Caki2 (cell line): ENCODE data around the gene RIPK1. TPM values are rescaled to one million over a fixed set of nuclear protein-coding genes. Genes with fewer than 3 reads are reported as not detected.
"Not testable (repeated sequence)": the region's sequence is repeated elsewhere in the genome, so short reads cannot be mapped to it uniquely, and the experiment has no call there.

ENCODE experiments used
- DNase-seq: peaks from one replicate; pipeline ENCODE4 v3.0.0-alpha.2; 2015; ENCODE audit warnings: low read depth
- in situ Hi-C: cut with HindIII; loops from 2 replicates; pipeline ENCODE4 v1.10.0; 2016; ENCODE audit warnings: low sequenced_read_pairs, low pct_unique_long_range_greater_than_20kb, mixed read lengths
- total RNA-seq: library from RNA; depleted of rRNA; stranded (reverse); fragments of >200 nt; shearing (Covaris generic); gene quantifications from 2 replicates; pipeline ENCODE4 v1.2.3, GENCODE V29; 2014; ENCODE audit warnings: low replicate concordance; rRNA removed

RIPK1 gene
- total RNA-seq = 6.7 and 7.5 TPM in 2 replicates

DNA sequence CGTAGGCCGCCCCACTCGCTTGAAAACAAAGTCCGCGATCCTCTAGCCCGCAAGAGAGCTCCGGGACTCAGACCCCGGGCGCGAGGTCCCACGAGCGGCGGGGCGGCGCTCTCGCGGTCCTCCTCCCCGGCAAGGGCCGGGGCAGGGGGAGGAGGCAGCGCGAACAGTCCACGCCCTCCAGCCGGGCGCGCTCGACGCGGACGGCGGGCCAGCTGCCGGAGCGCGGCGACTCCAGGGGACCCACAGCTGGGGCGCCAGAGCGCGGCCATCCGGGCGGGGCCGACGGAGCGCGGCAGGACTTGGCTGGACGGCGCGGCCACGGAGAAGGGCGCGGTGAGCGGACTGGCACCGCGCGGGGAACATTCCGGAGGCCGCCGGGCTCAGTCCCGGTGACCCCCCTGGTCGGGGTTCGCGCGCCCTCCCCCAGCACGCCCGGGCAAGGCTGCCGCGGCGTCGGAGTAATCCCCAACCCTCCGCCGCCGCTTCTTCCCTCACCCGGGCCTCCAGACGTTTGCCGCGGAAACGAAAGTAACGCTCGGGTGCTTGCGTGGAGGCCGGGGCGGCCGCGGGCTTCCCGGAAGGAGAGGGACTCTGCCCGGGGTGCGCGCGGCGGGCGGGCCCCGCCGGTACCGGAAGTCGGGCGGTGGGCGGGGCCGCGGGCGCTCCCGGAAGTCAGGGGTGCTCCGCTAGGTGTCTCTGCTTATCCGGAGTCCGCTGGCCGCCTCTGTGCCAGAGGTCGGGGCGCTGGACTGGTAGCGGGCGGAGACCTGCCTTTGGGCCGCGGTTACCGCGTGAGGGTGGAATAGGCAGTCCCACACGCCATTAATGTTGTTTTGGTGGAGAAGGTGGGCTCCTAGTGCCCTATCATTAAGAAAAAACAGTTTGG is at the start of gene RIPK1:
RIPK1 (plus strand) TSS at position 166 of the 886 bp plus-strand sequence. CDS start 8,330 bp downstream, outside the sequence.
- in situ Hi-C loops = no loop called here
- peak; percentile 92 for DNase-seq

DNA sequence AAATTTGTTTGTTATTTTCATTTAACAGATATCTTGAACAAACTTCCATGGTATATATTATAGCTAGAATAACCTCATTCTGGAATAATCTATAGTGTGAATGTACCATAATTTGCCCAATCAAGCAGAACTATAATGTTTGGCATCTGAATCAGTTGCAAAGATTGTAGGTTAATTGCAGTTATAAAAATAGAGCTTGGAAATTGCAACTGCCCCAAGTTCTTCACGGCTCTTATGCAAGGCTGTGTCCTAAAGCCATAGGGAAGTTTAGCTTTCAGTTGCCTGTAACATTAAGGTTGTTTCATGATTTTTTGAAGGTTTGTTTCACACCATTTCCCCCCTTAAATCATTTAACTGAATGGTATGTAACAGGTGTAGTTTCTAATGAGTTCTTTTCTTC is 49.2 kb upstream of the RIPK1 start:
- in situ Hi-C loops = no loop called here
- no peak for DNase-seq

DNA sequence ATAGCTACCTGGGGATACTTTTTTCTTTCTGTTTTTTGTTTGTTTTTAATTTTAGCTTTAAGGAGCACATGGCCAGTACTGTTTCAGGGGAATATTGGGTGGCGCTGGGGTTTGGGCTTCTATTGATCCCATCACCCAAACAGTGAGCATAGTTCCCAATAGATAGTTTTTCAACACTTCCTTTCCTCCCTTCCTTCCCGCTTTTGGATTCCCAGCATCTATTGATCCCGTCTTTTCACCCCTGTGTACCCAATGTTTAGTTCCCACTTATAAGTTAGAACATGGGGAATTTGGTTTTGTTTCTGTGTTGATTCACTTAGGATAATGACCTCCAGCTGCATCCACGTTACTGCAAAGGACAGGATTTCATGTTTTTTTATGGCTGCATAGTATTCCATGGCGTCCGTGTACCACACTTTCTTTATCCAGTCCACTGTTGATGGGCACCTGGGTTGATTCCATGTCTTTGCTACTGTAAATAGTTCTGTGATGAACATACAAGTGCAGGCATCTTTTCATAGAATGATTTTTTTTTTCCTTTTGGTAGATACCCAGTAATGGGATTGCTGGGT is 48.5 kb upstream of the RIPK1 start:
- DNase-seq = no peak
- in situ Hi-C loops = no loop called here

GRCh38 chr6:3020976-3021598 is 47.2 kb upstream of the RIPK1 start:
- DNase-seq, in situ Hi-C loops: not testable (repeated sequence)

GRCh38 chr6:3022765-3023662 is 45.3 kb upstream of the RIPK1 start:
- in situ Hi-C loops = no loop called here

GRCh38 chr6:3023663-3024483 is 44.4 kb upstream of the RIPK1 start:
- in situ Hi-C loops = no loop called here
- peak; percentile 95 for DNase-seq

More at GRCh38 chr6:3022765-3023662, 45.3 kb upstream of the RIPK1 start:
- peak; percentile 43 for DNase-seq

GRCh38 chr6:3026791-3027626 is 41.3 kb upstream of the RIPK1 start:
- in situ Hi-C loops = no loop called here
- no peak for DNase-seq

- not testable (repeated sequence) for DNase-seq
Observed at GRCh38 chr6:3028156-3028555, 40.1 kb upstream of the RIPK1 start.

GRCh38 chr6:3031857-3032640 is 36.2 kb upstream of the RIPK1 start:
- DNase-seq = no peak
- in situ Hi-C loops = no loop called here

More at GRCh38 chr6:3028156-3028555, 40.1 kb upstream of the RIPK1 start:
- in situ Hi-C loops = not testable (repeated sequence)

GRCh38 chr6:3032986-3033385 is 35.3 kb upstream of the RIPK1 start:
- DNase-seq = peak; percentile 39
- in situ Hi-C loops = no loop called here

GRCh38 chr6:3033652-3034051 is 34.6 kb upstream of the RIPK1 start:
- in situ Hi-C loops = no loop called here
- DNase-seq = no peak

GRCh38 chr6:3035397-3035796 is 32.9 kb upstream of the RIPK1 start:
- in situ Hi-C loops = no loop called here
- no peak for DNase-seq

DNA sequence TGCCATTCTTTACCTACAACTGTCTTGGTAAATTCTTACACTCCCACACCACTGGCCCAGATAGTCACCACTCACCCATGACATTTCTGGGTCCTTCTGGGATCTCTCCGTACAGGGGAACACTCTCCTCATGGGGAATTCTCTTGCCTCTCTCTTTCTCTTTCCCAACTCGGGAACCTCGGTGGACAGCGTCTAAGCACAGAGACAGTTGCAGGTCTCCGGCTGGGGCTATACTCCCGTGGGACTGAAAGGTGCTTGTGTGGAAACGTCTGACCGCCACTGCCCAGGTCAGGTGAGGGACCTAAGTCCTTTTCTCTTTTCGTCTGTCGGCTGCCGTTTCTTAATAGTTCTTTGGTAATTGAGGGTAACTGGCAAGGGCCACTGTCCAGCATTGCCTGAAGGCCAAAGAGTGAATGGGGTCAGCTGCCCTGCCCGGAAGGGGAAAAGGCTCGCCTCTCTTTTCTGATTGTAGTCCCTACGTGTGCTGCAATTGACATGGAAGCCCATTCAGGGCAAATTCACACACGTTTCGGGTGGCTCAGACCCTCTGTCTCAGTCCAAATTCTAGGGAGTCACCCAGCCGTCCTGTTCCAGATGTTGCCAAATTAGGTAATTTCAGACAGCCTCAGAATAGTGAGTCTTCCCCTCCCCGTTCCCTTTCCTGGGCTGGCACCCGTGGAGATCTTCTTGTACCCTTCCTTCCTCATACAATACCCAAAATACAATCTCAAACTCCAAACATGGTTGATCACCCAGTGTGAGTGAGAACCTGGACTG is 31.2 kb upstream of the RIPK1 start:
- no peak for DNase-seq
- in situ Hi-C loops = no loop called here

DNA sequence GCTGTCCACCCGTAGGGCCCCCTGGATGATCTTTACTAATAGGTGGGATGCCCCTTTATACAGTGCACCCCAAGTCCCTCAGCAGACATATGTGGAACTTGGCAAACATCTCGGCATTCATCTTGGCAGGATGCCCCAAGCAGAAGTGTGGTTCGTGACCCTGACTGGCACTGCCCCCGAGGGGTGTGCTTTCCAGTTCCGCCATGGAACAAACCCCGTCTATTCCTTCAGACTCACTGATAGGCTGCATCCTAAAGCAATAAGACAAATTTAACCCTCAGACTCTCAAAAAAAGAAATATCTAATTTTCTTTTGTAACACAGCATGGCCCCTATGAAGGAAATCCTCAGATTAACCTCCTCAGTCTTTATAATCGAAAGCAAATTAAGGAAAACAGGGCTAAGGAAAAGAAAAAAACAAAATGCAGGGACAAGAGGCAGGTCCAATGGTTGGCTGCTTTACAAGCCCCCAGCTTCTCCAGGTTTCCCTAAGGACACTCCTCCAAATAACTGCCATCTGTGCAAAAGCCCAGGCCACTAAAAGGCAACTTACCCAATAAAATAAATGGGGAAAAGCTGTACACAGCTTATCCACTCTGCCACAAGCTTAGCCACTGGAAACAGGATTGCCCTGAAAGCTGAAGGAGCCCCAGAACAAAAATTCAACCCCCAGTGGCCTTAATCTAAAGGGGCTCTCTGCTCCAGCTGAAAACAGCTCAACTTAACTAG is 30.5 kb upstream of the RIPK1 start:
- no peak for DNase-seq
- in situ Hi-C loops = no loop called here

- no peak for DNase-seq
- in situ Hi-C loops = no loop called here
Observed at GRCh38 chr6:3039384-3039783, 28.9 kb upstream of the RIPK1 start.
